Panc1 (cell line): ENCODE data around the gene CEPT1. TPM values are rescaled to one million over a fixed set of nuclear protein-coding genes. Genes with fewer than 3 reads are reported as not detected.

Experiments used
- ATAC-seq: fragments of 200-7000 bp; cut with Tn5 transposase; 2 replicates; pipeline ENCODE4 v1.9.1; 2020; ENCODE audit warnings: mild to moderate bottlenecking, moderate library complexity
- BruUV-seq: library from RNA; stranded (reverse); fragments of 400-500 nt; replicated peaks from 2 replicates; lab custom pipeline; 2021; lab: Mats Ljungman, UMichigan
- CTCF ChIA-PET: fragments of 300-600 bp; sonication (Branson Sonifier 250); formaldehyde crosslinking; loops from one replicate; lab custom pipeline; 2022; ENCODE audit warnings: antibody characterized with exemption; lab: Charles Lee
- POLR2A ChIA-PET: fragments of 300-600 bp; sonication (Branson Sonifier 250); formaldehyde crosslinking; loops from one replicate; lab custom pipeline; 2022; ENCODE audit warnings: antibody characterized with exemption; lab: Charles Lee
- DNase-seq: peaks from one replicate; pipeline ENCODE4 v3.0.0-alpha.2; 2010; ENCODE audit warnings: low read depth, low spot score
- H3K27ac ChIP-seq: 2 replicates; pipeline ENCODE4 v1.5.1; 2011; ENCODE audit warnings: mild to moderate bottlenecking, low read length, inconsistent platforms
- H3K27me3 ChIP-seq: fragments of 200-500 bp; sonication (Bioruptor generic); 2 replicates; pipeline ENCODE4 v1.6.0; 2014; ENCODE audit warnings: low read length, inconsistent platforms; ENCODE audit not compliant: control insufficient read depth, insufficient read depth
- H3K36me3 ChIP-seq: fragments of 200-500 bp; sonication (Bioruptor generic); 2 replicates; pipeline ENCODE4 v1.5.1; 2014; ENCODE audit warnings: inconsistent platforms, mild to moderate bottlenecking, low read length, moderate library complexity; ENCODE audit not compliant: control insufficient read depth, insufficient read depth
- H3K4me1 ChIP-seq: 2 replicates; pipeline ENCODE4 v1.5.1; 2011; ENCODE audit warnings: inconsistent platforms, mild to moderate bottlenecking, low read length, moderate library complexity; ENCODE audit not compliant: control insufficient read depth, insufficient read depth
- H3K4me3 ChIP-seq, 2 experiments: 2 replicates each; pipeline ENCODE4 v1.5.1; 2011 to 2012; ENCODE audit warnings: low read depth in 2 of 2, low read length in 2 of 2, mild to moderate bottlenecking in 2 of 2, inconsistent platforms in 1 of 2, moderate library complexity in 1 of 2
- H3K9me3 ChIP-seq: fragments of 200-500 bp; sonication (Bioruptor generic); 2 replicates; pipeline ENCODE4 v1.5.1; 2014; ENCODE audit warnings: low read depth, mild to moderate bottlenecking, inconsistent platforms, low read length, moderate library complexity; ENCODE audit not compliant: control insufficient read depth, insufficient read depth
- POLR2AphosphoS5 ChIP-seq: IDR thresholded peaks from 2 replicates; pipeline ENCODE4 v1.6.1; 2012; ENCODE audit warnings: mild to moderate bottlenecking, low read depth, low read length, moderate library complexity
- REST ChIP-seq, 2 experiments: IDR thresholded peaks; 2 replicates each; pipeline ENCODE4 v1.6.1; 2011 to 2012; ENCODE audit warnings: low read depth in 2 of 2, control low read depth in 1 of 2, low read length in 1 of 2, mild to moderate bottlenecking in 1 of 2, moderate library complexity in 1 of 2; ENCODE audit not compliant: insufficient read depth in 1 of 2
- SIN3A ChIP-seq: IDR thresholded peaks from 2 replicates; pipeline ENCODE4 v1.6.1; 2012; ENCODE audit warnings: low read depth, mild to moderate bottlenecking, low read length, moderate library complexity, borderline replicate concordance; ENCODE audit not compliant: insufficient read depth
- TCF7L2 ChIP-seq: IDR thresholded peaks from 2 replicates; pipeline ENCODE4 v1.6.1; 2011; ENCODE audit warnings: mild to moderate bottlenecking, low read depth, low read length, inconsistent platforms
- in situ Hi-C: cut with HindIII; loops from 2 replicates; pipeline ENCODE4 v1.10.0; 2016; ENCODE audit warnings: low sequenced_read_pairs, low pct_unique_long_range_greater_than_20kb
- intact Hi-C: fragments of 100-400 bp; cut with micrococcal nuclease; formaldehyde crosslinking; loops from one replicate; pipeline ENCODE4 v1.10.0; 2022; ENCODE audit not compliant: unreplicated experiment
- total RNA-seq: library from RNA; stranded (reverse); gene quantifications from one replicate; pipeline ENCODE4 v1.2.1, GENCODE V29; 2021; ENCODE audit not compliant: unreplicated experiment
- TF ChIP-seq, protein P1 (sequence below): fragments of 450-650 bp; IDR thresholded peaks from 2 replicates; pipeline ENCODE4 v1.5.1; 2017; ENCODE audit warnings: mild to moderate bottlenecking

The CEPT1 gene
- total RNA-seq, 1 experiment from 2014 or later: 21.9 TPM

- no peak for TF ChIP-seq TCF7L2
- TF ChIP-seq, protein P1, sequence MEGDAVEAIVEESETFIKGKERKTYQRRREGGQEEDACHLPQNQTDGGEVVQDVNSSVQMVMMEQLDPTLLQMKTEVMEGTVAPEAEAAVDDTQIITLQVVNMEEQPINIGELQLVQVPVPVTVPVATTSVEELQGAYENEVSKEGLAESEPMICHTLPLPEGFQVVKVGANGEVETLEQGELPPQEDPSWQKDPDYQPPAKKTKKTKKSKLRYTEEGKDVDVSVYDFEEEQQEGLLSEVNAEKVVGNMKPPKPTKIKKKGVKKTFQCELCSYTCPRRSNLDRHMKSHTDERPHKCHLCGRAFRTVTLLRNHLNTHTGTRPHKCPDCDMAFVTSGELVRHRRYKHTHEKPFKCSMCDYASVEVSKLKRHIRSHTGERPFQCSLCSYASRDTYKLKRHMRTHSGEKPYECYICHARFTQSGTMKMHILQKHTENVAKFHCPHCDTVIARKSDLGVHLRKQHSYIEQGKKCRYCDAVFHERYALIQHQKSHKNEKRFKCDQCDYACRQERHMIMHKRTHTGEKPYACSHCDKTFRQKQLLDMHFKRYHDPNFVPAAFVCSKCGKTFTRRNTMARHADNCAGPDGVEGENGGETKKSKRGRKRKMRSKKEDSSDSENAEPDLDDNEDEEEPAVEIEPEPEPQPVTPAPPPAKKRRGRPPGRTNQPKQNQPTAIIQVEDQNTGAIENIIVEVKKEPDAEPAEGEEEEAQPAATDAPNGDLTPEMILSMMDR: no peak
- H3K9me3 ChIP-seq: no peaks in the 10 kb centered on the region
- H3K27ac ChIP-seq: no peak overlapping the region
- ChIA-PET POLR2A (no interaction called here), CTCF (no interaction called here)
- H3K4me3 ChIP-seq: no peak overlapping the region
- H3K36me3 ChIP-seq: no peaks in the 10 kb centered on the region; the same call in 1 of the 2 replicates
- H3K4me1 ChIP-seq: no peaks in the 10 kb centered on the region
- H3K27me3 ChIP-seq: no peaks in the 10 kb centered on the region
- no TSS peak for BruUV-seq
- intact Hi-C loops (no loop called here), in situ Hi-C loops (no loop called here)
- no peak for ATAC-seq
- DNase-seq: no peak
Measured at GRCh38 chr1:111129376-111129775, 10.6 kb upstream of the CEPT1 start.

GRCh38 chr1:111131693-111132092 is 8.3 kb upstream of the CEPT1 start:
- Histone ChIP-seq H3K4me1 (no peaks in the 10 kb centered on the region), H3K27me3 (no peaks in the 10 kb centered on the region), H3K27ac (no peak overlapping the region), H3K4me3 (no peak overlapping the region), H3K36me3 (no peaks in the 10 kb centered on the region; the same call in 1 of the 2 replicates), H3K9me3 (no peaks in the 10 kb centered on the region)
- POLR2A ChIA-PET: no interaction called here
- ATAC-seq (no peak), DNase-seq (no peak)
- TF ChIP-seq POLR2AphosphoS5: no peak
- no peak for TF ChIP-seq SIN3A
- TF ChIP-seq REST (IDR thresholded peaks at IDR 0.05; ENCODE audit: insufficient read depth in 1 of 2, low read depth in 2 of 2, low read length in 1 of 2): no peak
- BruUV-seq: no TSS peak
- intact Hi-C loops: no loop called here
- in situ Hi-C loops: no loop called here
- CTCF ChIA-PET: no interaction called here

DNA sequence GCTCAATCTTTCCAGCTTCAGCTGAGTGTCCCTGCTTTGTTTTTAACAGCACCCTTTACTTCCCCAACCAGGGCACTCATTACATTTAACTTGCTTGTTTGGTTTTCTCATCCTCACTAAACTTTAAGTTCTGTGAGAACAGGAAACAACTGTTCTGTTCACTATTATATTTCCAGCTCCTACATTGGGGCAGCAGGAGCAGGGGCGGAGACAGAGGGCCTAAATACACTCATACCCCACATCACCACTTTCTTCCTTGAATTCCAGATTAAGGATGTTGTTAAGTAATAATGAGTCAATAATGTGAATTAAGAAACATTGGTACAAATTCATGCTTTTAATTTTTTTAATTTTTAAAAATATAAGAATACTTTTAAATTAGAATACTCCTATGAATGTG is 6.2 kb upstream of the CEPT1 start:
- CTCF ChIA-PET: no interaction called here
- DNase-seq (no peak), ATAC-seq (no peak)
- BruUV-seq: no TSS peak
- intact Hi-C loops (no loop called here), in situ Hi-C loops (no loop called here)
- Histone ChIP-seq H3K27ac (no peak overlapping the region), H3K27me3 (no peaks in the 10 kb centered on the region), H3K4me3 (no peak overlapping the region), H3K9me3 (no peaks in the 10 kb centered on the region), H3K4me1 (peaks cover 2% of the 10 kb centered on the region; the same call in 1 of the 2 replicates), H3K36me3 (no peaks in the 10 kb centered on the region; the same call in 1 of the 2 replicates)
- TF ChIP-seq, protein P1: no peak
- TF ChIP-seq TCF7L2: no peak
- TF ChIP-seq SIN3A: no peak
- no peak for TF ChIP-seq POLR2AphosphoS5
- TF ChIP-seq REST (IDR thresholded peaks at IDR 0.05; ENCODE audit: insufficient read depth in 1 of 2, low read depth in 2 of 2, low read length in 1 of 2): no peak
- POLR2A ChIA-PET: no interaction called here
